ENCODE results near the gene LYST.

Gene LYST

GRCh38 chr1:235831148-235831547 is 35.6 kb downstream of the LYST start:
- Histone ChIP-seq H3K27ac (ENCODE audit: low read depth, low read length) (no peak overlapping the region), H3K9me2 (replicated peaks; ENCODE audit: insufficient read depth, low read length) (no peaks in the 10 kb centered on the region), H3K4me2 (ENCODE audit: low read depth, low read length, poor library complexity, severe bottlenecking) (no peak overlapping the region), H3K4me3 (ENCODE audit: insufficient read depth, low read length, poor library complexity, severe bottlenecking) (no peak overlapping the region), H3K9ac (ENCODE audit: low read length) (no peak overlapping the region), H4K20me1 (ENCODE audit: low read depth, low read length) (no peaks in the 10 kb centered on the region), H2AFZ (ENCODE audit: low read depth, low read length, severe bottlenecking) (no peak overlapping the region), H3F3A (ENCODE audit: insufficient read depth) (no peaks in the 10 kb centered on the region), H3K79me2 (ENCODE audit: insufficient read depth, low read length) (no peaks in the 10 kb centered on the region), H3K36me3 (ENCODE audit: low read length) (no peaks in the 10 kb centered on the region), H3K27me3 (ENCODE audit: low read length) (no peaks in the 10 kb centered on the region), H3K9me3 (ENCODE audit: insufficient read depth, low read length) (no peaks in the 10 kb centered on the region)
- TF ChIP-seq EZH2phosphoT487 (conservative IDR thresholded peaks at IDR 0.05; ENCODE audit: low read length), result no peak

DNA sequence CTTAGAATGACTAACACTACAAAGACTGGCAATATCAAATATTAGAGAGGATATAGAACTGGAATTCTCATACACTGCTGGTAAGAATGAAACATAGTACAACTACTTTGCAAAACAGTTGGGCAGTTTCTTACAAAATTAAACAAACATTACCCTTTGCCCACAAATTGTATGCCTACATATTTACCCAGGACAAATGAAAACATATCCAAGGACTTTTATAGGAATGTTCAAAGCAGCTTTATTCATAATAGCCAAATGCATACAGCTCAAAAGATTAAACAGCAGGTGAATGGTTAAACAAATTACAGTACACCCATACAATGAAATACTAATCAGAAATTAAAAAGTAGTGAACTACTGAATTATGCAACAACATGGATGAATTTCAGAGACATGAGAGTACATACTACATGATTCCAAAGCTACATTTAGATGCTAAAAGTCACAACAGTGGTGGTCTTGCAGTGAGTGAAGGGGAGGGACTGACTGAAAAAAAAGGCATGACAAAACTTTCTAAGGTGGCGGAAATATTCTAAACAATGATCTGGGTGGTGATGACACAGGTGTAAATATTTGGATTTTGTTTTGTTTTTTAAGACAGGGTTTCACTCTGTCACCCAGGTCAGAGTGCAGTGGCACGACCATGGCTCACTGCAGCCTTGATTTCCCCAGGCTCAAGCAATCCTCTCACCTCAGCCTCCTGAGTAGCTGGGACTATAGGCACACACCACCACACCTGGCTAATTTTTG is 40.4 kb downstream of the LYST start:
- Histone ChIP-seq H3K36me3 (ENCODE audit: low read length) (no peaks in the 10 kb centered on the region), H4K20me1 (ENCODE audit: low read depth, low read length) (no peaks in the 10 kb centered on the region), H3F3A (ENCODE audit: insufficient read depth) (no peaks in the 10 kb centered on the region), H3K79me2 (ENCODE audit: insufficient read depth, low read length) (no peaks in the 10 kb centered on the region), H3K27me3 (ENCODE audit: low read length) (no peaks in the 10 kb centered on the region), H3K4me3 (ENCODE audit: insufficient read depth, low read length, poor library complexity, severe bottlenecking) (no peak overlapping the region), H3K4me2 (ENCODE audit: low read depth, low read length, poor library complexity, severe bottlenecking) (no peak overlapping the region), H2AFZ (ENCODE audit: low read depth, low read length, severe bottlenecking) (no peak overlapping the region), H3K27ac (ENCODE audit: low read depth, low read length) (no peak overlapping the region), H3K9ac (ENCODE audit: low read length) (no peak overlapping the region), H3K9me2 (replicated peaks; ENCODE audit: insufficient read depth, low read length) (no peaks in the 10 kb centered on the region), H3K9me3 (ENCODE audit: insufficient read depth, low read length) (no peaks in the 10 kb centered on the region)
- TF ChIP-seq, protein P1, sequence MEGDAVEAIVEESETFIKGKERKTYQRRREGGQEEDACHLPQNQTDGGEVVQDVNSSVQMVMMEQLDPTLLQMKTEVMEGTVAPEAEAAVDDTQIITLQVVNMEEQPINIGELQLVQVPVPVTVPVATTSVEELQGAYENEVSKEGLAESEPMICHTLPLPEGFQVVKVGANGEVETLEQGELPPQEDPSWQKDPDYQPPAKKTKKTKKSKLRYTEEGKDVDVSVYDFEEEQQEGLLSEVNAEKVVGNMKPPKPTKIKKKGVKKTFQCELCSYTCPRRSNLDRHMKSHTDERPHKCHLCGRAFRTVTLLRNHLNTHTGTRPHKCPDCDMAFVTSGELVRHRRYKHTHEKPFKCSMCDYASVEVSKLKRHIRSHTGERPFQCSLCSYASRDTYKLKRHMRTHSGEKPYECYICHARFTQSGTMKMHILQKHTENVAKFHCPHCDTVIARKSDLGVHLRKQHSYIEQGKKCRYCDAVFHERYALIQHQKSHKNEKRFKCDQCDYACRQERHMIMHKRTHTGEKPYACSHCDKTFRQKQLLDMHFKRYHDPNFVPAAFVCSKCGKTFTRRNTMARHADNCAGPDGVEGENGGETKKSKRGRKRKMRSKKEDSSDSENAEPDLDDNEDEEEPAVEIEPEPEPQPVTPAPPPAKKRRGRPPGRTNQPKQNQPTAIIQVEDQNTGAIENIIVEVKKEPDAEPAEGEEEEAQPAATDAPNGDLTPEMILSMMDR (IDR thresholded peaks at IDR 0.05; ENCODE audit: insufficient read depth, low read length, poor library complexity, severe bottlenecking), result no peak
- TF ChIP-seq EZH2phosphoT487 (conservative IDR thresholded peaks at IDR 0.05; ENCODE audit: low read length), result no peak

DNA sequence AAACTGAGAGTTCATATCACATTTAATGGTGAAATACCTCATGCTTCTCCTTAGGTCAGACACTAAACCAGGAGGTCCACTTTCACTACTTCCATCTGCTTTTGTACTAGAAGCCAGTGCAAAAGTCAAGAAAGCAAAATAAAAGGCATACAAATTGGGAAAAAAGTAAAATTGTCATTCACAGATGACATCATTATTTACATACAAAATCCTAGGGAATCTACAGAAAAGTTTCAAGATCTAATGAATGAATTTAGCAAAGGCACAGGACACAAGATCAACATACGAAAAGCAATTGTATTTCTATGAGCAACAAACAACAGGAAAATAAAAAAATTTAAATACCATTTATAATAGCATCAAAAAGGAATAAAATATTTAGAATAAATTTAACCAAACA is 41.5 kb downstream of the LYST start:
- Histone ChIP-seq H3K9ac (ENCODE audit: low read length) (no peak overlapping the region), H3K4me2 (ENCODE audit: low read depth, low read length, poor library complexity, severe bottlenecking) (no peak overlapping the region), H3F3A (ENCODE audit: insufficient read depth) (no peaks in the 10 kb centered on the region), H3K79me2 (ENCODE audit: insufficient read depth, low read length) (no peaks in the 10 kb centered on the region), H3K9me3 (ENCODE audit: insufficient read depth, low read length) (no peaks in the 10 kb centered on the region), H4K20me1 (ENCODE audit: low read depth, low read length) (no peaks in the 10 kb centered on the region), H2AFZ (ENCODE audit: low read depth, low read length, severe bottlenecking) (no peak overlapping the region), H3K36me3 (ENCODE audit: low read length) (no peaks in the 10 kb centered on the region), H3K27ac (ENCODE audit: low read depth, low read length) (no peak overlapping the region), H3K4me3 (ENCODE audit: insufficient read depth, low read length, poor library complexity, severe bottlenecking) (no peak overlapping the region), H3K9me2 (replicated peaks; ENCODE audit: insufficient read depth, low read length) (no peaks in the 10 kb centered on the region), H3K27me3 (ENCODE audit: low read length) (no peaks in the 10 kb centered on the region)
- TF ChIP-seq EZH2phosphoT487 (conservative IDR thresholded peaks at IDR 0.05; ENCODE audit: low read length), result no peak
- TF ChIP-seq, protein P1 (IDR thresholded peaks at IDR 0.05; ENCODE audit: insufficient read depth, low read length, poor library complexity, severe bottlenecking), result no peak

- Histone ChIP-seq H3K36me3 (ENCODE audit: low read length) (no peaks in the 10 kb centered on the region), H3K9me2 (replicated peaks; ENCODE audit: insufficient read depth, low read length) (no peaks in the 10 kb centered on the region), H3K9ac (ENCODE audit: low read length) (no peak overlapping the region), H3K4me3 (ENCODE audit: insufficient read depth, low read length, poor library complexity, severe bottlenecking) (no peak overlapping the region), H3K27me3 (ENCODE audit: low read length) (no peaks in the 10 kb centered on the region), H3K79me2 (ENCODE audit: insufficient read depth, low read length) (no peaks in the 10 kb centered on the region), H2AFZ (ENCODE audit: low read depth, low read length, severe bottlenecking) (no peak overlapping the region), H3F3A (ENCODE audit: insufficient read depth) (no peaks in the 10 kb centered on the region), H3K9me3 (ENCODE audit: insufficient read depth, low read length) (no peaks in the 10 kb centered on the region), H3K4me2 (ENCODE audit: low read depth, low read length, poor library complexity, severe bottlenecking) (no peak overlapping the region), H4K20me1 (ENCODE audit: low read depth, low read length) (no peaks in the 10 kb centered on the region), H3K27ac (ENCODE audit: low read depth, low read length) (no peak overlapping the region)
- TF ChIP-seq, protein P1 (IDR thresholded peaks at IDR 0.05; ENCODE audit: insufficient read depth, low read length, poor library complexity, severe bottlenecking), result no peak
- TF ChIP-seq EZH2phosphoT487 (conservative IDR thresholded peaks at IDR 0.05; ENCODE audit: low read length), result no peak
These were observed 43.0 kb downstream of the LYST start for GRCh38 chr1:235823684-235824083.
